Effector CD8-positive, alpha-beta T cell (primary cell): Measurements from ENCODE around the gene KCNIP3.
"Not testable (repeated sequence)": the region's sequence is repeated elsewhere in the genome, so short reads cannot be mapped to it uniquely, and the experiment has no call there.

Source experiments
- DNase-seq: peaks from one replicate; lab custom pipeline; 2025; lab: John Stamatoyannopoulos, UW
- total RNA-seq, 4 experiments: gene quantifications; one replicate each; lab custom pipeline; 2026; lab: John Stamatoyannopoulos, UW

Gene KCNIP3
- total RNA-seq = 0 to 0.49 (median 0.18) reads per million in 4 experiments

GRCh38 chr2:95296880-95297487 lies at the start of gene KCNIP3:
TSS of gene KCNIP3 (plus strand) at chr2:95297347. CDS start at chr2:95297439, 92 bp downstream.
- no peak for DNase-seq

- no peak for DNase-seq
These were observed 38.9 kb upstream of the KCNIP3 start for GRCh38 chr2:95258271-95258670.

- no peak for DNase-seq
These were observed 36.8 kb upstream of the KCNIP3 start for GRCh38 chr2:95260028-95261023.

- no peak for DNase-seq
These were observed 35.5 kb upstream of the KCNIP3 start for GRCh38 chr2:95261602-95262001.

GRCh38 chr2:95262896-95263542 lies 34.1 kb upstream of the KCNIP3 start:
- no peak for DNase-seq

GRCh38 chr2:95264624-95265023 lies 32.5 kb upstream of the KCNIP3 start:
- DNase-seq = no peak

GRCh38 chr2:95265182-95265581 lies 32.0 kb upstream of the KCNIP3 start:
- no peak for DNase-seq

GRCh38 chr2:95266781-95267430 lies 30.2 kb upstream of the KCNIP3 start:
- no peak for DNase-seq

GRCh38 chr2:95267458-95268210 lies 29.5 kb upstream of the KCNIP3 start:
- DNase-seq = no peak

GRCh38 chr2:95268211-95269035 lies 28.7 kb upstream of the KCNIP3 start:
- DNase-seq = no peak

GRCh38 chr2:95269036-95269680 lies 28.0 kb upstream of the KCNIP3 start:
- no peak for DNase-seq

- DNase-seq = not testable (repeated sequence)
These were observed 27.4 kb upstream of the KCNIP3 start for GRCh38 chr2:95269745-95270144.

- no peak for DNase-seq
These were observed 26.5 kb upstream of the KCNIP3 start for GRCh38 chr2:95270541-95271081.

GRCh38 chr2:95271381-95271971 lies 25.7 kb upstream of the KCNIP3 start:
- DNase-seq = no peak

- no peak for DNase-seq
These were observed 24.8 kb upstream of the KCNIP3 start for GRCh38 chr2:95272299-95272751.

GRCh38 chr2:95272781-95273180 lies 24.4 kb upstream of the KCNIP3 start:
- DNase-seq = no peak

- DNase-seq = no peak
These were observed 23.4 kb upstream of the KCNIP3 start for GRCh38 chr2:95273566-95274290.
